GM12878 (cell line): ENCODE results near the gene KREMEN2. TPM values are rescaled to one million over a fixed set of nuclear protein-coding genes. Genes with fewer than 3 reads are reported as not detected.

Experiments used
- ATAC-seq: fragments of 200-7000 bp; cut with Tn5 transposase; 3 replicates; pipeline ENCODE4 v1.9.1; 2020; ENCODE audit warnings: mild to moderate bottlenecking, moderate library complexity
- BruUV-seq: library from RNA; stranded (reverse); fragments of 400-500 nt; replicated peaks from 2 replicates; lab custom pipeline; 2021; lab: Mats Ljungman, UMichigan
- CTCF ChIA-PET: fragments of 300-600 bp; sonication (Branson Sonifier 250); formaldehyde crosslinking; extraction: SDS; loops from one replicate; lab custom pipeline; 2021; ENCODE audit warnings: inconsistent platforms; lab: Yijun Ruan, JAX
- POLR2A ChIA-PET: fragments of 350-600 bp; formaldehyde crosslinking; extraction: SDS; loops from one replicate; lab custom pipeline; 2021; ENCODE audit warnings: inconsistent platforms; lab: Charles Lee
- RAD21 ChIA-PET: fragments of 300-600 bp; sonication (Branson Sonifier 250); formaldehyde crosslinking; loops from one replicate; lab custom pipeline; 2023; ENCODE audit warnings: antibody characterized with exemption; ENCODE audit not compliant: unreplicated experiment; lab: Charles Lee
- SMC1A ChIA-PET: fragments of 300-600 bp; sonication (Branson Sonifier 250); formaldehyde crosslinking; loops from one replicate; lab custom pipeline; 2023; ENCODE audit not compliant: unreplicated experiment, uncharacterized antibody; lab: Charles Lee
- DNase-seq: peaks from one replicate; pipeline ENCODE4 v3.0.0-alpha.2; 2011; ENCODE audit warnings: low read depth, low spot score
- FAIRE-seq: peaks from 3 replicates; lab custom pipeline; 2011; peaks lifted over from hg19 to GRCh38; lab: Jason Lieb, UNC
- H2AFZ ChIP-seq: 2 replicates; pipeline ENCODE4 v1.6.0; 2011; ENCODE audit warnings: low read depth, low read length, control low read depth; ENCODE audit not compliant: control insufficient read depth
- H3K27ac ChIP-seq: 2 replicates; pipeline ENCODE4 v1.5.1; 2011; ENCODE audit warnings: control low read depth; ENCODE audit not compliant: control insufficient read depth, insufficient read depth
- H3K27me3 ChIP-seq, 2 experiments: replicated peaks in 1 of 2; 2 replicates each; pipeline versions ENCODE4 v1.6.0 to v1.6.1; 2011; ENCODE audit warnings: low read length in 1 of 2; ENCODE audit not compliant: control insufficient read depth in 2 of 2, insufficient read depth in 2 of 2
- H3K36me3 ChIP-seq, 2 experiments: 2 replicates each; pipeline ENCODE4 v1.5.1; 2011; ENCODE audit warnings: low read length in 1 of 2; ENCODE audit not compliant: control insufficient read depth in 2 of 2, insufficient read depth in 2 of 2
- H3K4me1 ChIP-seq: 2 replicates; pipeline ENCODE4 v1.6.1; 2011; ENCODE audit warnings: mild to moderate bottlenecking, low read length, moderate library complexity, mixed read lengths; ENCODE audit not compliant: control insufficient read depth, insufficient read depth
- H3K4me2 ChIP-seq: 2 replicates; pipeline ENCODE4 v1.6.0; 2011; ENCODE audit warnings: control low read depth; ENCODE audit not compliant: control insufficient read depth, insufficient read depth
- H3K4me3 ChIP-seq: fragments of 200-600 bp; sonication (generic); 2 replicates; pipeline ENCODE4 v1.5.1; 2016
- H3K79me2 ChIP-seq: 2 replicates; pipeline ENCODE4 v1.6.0; 2011; ENCODE audit warnings: low read length; ENCODE audit not compliant: control insufficient read depth, insufficient read depth
- H3K9ac ChIP-seq: 2 replicates; pipeline ENCODE4 v1.8.0; 2011; ENCODE audit warnings: low read length, control low read depth, mixed read lengths; ENCODE audit not compliant: control insufficient read depth, insufficient read depth
- H3K9me3 ChIP-seq: replicated peaks from 3 replicates; pipeline ENCODE4 v1.5.1; 2011; ENCODE audit warnings: mild to moderate bottlenecking, low read length; ENCODE audit not compliant: control insufficient read depth, insufficient read depth
- H4K20me1 ChIP-seq: 2 replicates; pipeline ENCODE4 v1.6.0; 2011; ENCODE audit not compliant: control insufficient read depth, insufficient read depth
- BMI1 ChIP-seq: fragments of 450-650 bp; IDR thresholded peaks from 2 replicates; pipeline ENCODE4 v1.6.1; 2016; ENCODE audit warnings: mild to moderate bottlenecking, moderate library complexity, borderline replicate concordance
- EGR1 ChIP-seq, 2 experiments: IDR thresholded peaks; 1 replicate in 1 of 2; 2 replicates in 1 of 2; pipeline ENCODE4 v1.6.1; 2011 to 2012; ENCODE audit warnings: low read depth in 2 of 2, low read length in 2 of 2, borderline replicate concordance in 1 of 2, mild to moderate bottlenecking in 1 of 2, moderate library complexity in 1 of 2
- JUND ChIP-seq: IDR thresholded peaks from 2 replicates; pipeline ENCODE4 v1.6.1; 2012; ENCODE audit warnings: low read depth, mild to moderate bottlenecking, low read length, improper control_type of control experiment, moderate library complexity
- NFXL1 ChIP-seq: fragments of 450-650 bp; IDR thresholded peaks from 2 replicates; pipeline ENCODE4 v1.6.1; 2017; ENCODE audit warnings: antibody characterized with exemption, mild to moderate bottlenecking, borderline replicate concordance
- PAX8 ChIP-seq: fragments of 450-650 bp; IDR thresholded peaks from 2 replicates; pipeline ENCODE4 v1.6.1; 2017; ENCODE audit warnings: mild to moderate bottlenecking, moderate library complexity
- RAD51 ChIP-seq: fragments of 450-650 bp; IDR thresholded peaks from 2 replicates; pipeline ENCODE4 v1.6.1; 2016; ENCODE audit warnings: moderate library complexity, mild to moderate bottlenecking, inconsistent platforms
- SUPT20H ChIP-seq: IDR thresholded peaks from 2 replicates; pipeline ENCODE4 v1.6.1; 2011; ENCODE audit warnings: low read depth, mild to moderate bottlenecking, low read length, moderate library complexity, borderline replicate concordance; ENCODE audit not compliant: control insufficient read depth
- TAF1 ChIP-seq: IDR thresholded peaks from 2 replicates; pipeline ENCODE4 v1.6.1; 2011; ENCODE audit warnings: mild to moderate bottlenecking, low read depth, low read length, borderline replicate concordance
- ZNF217 ChIP-seq: fragments of 450-650 bp; IDR thresholded peaks from 2 replicates; pipeline ENCODE4 v1.6.1; 2017; ENCODE audit warnings: antibody characterized with exemption, mild to moderate bottlenecking
- WGBS: methylation state at CpG from one replicate; pipeline ENCODE4 v1.1.6; 2016; ENCODE audit warnings: low lambda C conversion rate; ENCODE audit not compliant: insufficient replicate concordance, insufficient coverage; ENCODE audit errors: missing lambda C conversion rate; 5-methylcytosine and 5-hydroxymethylcytosine counted together
- in situ Hi-C: fragments of 300-500 bp; cut with MboI; formaldehyde crosslinking; loops from 9 replicates; pipeline ENCODE4 v1.14.3; 2018; ENCODE audit warnings: mixed read lengths
- intact Hi-C: fragments of 100-400 bp; cut with micrococcal nuclease; formaldehyde crosslinking; loops from one replicate; pipeline ENCODE4 v1.14.2; 2022; ENCODE audit not compliant: unreplicated experiment
- polyA plus RNA-seq, 11 experiments: library from polyadenylated mRNA; depleted of rRNA in 4 of 11; unstranded in 6 of 11; stranded (reverse) in 5 of 11; fragments of >200 nt; fragmentation: Nextera tagmentation in 4 of 11; fragmentation: Illumina TruSeq in 1 of 11; extraction: Ambion mirVana in 4 of 11; extraction: Trizol in 1 of 11; gene quantifications; 1 replicate in 1 of 11; 2 replicates in 10 of 11; pipeline versions ENCODE4 v1.2.1 to v1.2.3, GENCODE V29; 2011 to 2016; ENCODE audit warnings: inconsistent platforms in 2 of 11, missing spikeins in 2 of 11, low read depth in 1 of 11
- total RNA-seq, 4 experiments: library from RNA; depleted of rRNA in 3 of 4; stranded (reverse); fragments of >200 nt in 3 of 4; fragmentation: Illumina TruSeq in 1 of 4; extraction: Trizol in 1 of 4; gene quantifications; 2 replicates each; pipeline versions ENCODE4 v1.2.1 to v1.2.3, GENCODE V29; 2013 to 2021
- TF ChIP-seq, protein P1 (sequence below): IDR thresholded peaks from 2 replicates; pipeline ENCODE4 v1.6.1; 2011; ENCODE audit warnings: low read depth, mild to moderate bottlenecking, low read length, moderate library complexity, borderline replicate concordance; ENCODE audit errors: extremely low read depth
- TF ChIP-seq, protein P2 (sequence below): fragments of 450-650 bp; IDR thresholded peaks from 2 replicates; pipeline ENCODE4 v1.6.1; 2017; ENCODE audit warnings: mild to moderate bottlenecking, low read depth, inconsistent platforms; ENCODE audit not compliant: poor library complexity, severe bottlenecking

Gene KREMEN2
- total and polyA plus RNA-seq, 10 of the 15 experiments (the other 5 are each of a cell fraction or from before 2014, with no cell fraction given): 0.06 to 3.7 (median 0.83) TPM; not detected in 2

DNA sequence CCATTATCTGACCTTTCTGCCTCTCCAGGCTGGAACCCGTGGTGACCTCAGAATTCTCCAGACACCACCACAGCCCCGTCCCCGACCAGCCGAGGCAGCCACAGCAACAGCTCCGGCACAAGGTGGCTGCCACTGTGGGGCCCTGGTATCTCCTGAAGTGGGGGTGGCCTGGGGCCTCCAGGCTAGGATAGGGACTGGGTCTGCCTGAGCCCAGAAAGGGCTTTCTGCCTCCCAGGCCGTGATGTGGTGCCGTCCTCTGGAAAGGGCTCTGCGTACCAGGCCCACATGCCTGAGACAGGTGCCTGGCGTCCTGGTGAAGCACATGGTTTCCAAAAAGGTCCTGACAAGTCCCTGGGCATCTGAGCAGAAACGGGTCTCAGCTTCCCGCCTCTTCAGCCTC lies 35.3 kb upstream of the KREMEN2 start (continued):
- TF ChIP-seq ZNF217: no peak
- no peak for TF ChIP-seq BMI1
- no peak for TF ChIP-seq EGR1 (IDR thresholded peaks at IDR 0.05; ENCODE audit: borderline replicate concordance in 1 of 2, low read depth in 2 of 2, low read length in 2 of 2)
- TF ChIP-seq RAD51: no peak
- TF ChIP-seq SUPT20H: no peak
- no peak for TF ChIP-seq TAF1
- TF ChIP-seq NFXL1: no peak
- TF ChIP-seq, protein P1, sequence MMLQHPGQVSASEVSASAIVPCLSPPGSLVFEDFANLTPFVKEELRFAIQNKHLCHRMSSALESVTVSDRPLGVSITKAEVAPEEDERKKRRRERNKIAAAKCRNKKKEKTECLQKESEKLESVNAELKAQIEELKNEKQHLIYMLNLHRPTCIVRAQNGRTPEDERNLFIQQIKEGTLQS: no peak
- TF ChIP-seq JUND: no peak

DNA sequence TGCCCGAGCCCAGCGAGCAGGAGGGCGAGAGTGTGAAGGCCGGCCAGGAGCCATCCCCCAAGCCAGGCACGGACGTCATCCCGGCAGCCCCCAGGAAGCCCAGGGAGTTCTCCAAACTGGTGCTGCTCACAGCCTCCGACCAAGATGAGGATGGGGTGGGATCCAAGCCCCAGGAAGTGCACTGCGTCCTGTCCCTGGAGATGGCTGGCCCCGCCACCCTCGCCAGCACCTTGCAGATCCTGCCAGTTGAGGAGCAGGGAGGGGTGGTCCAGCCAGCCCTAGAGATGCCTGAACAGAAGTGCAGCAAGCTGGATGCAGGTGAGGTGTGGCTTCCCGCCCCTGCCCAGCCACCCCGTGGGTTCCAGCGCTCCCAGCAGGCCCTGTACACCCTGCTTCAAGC lies 34.4 kb upstream of the KREMEN2 start:
- WGBS: 93% methylated on average over 14 of the region's 14 CpGs
- Histone ChIP-seq H3K36me3 (peaks cover 0 to 10% of the 10 kb centered on the region in 2 experiments; a peak in 2 of 4 replicates), H4K20me1 (no peaks in the 10 kb centered on the region), H3K27ac (no peak overlapping the region), H3K9me3 (no peaks in the 10 kb centered on the region), H3K4me3 (no peak overlapping the region), H3K27me3 (no peaks in the 10 kb centered on the region), H3K9ac (no peak overlapping the region), H3K4me1 (no peaks in the 10 kb centered on the region), H2AFZ (no peak overlapping the region), H3K4me2 (no peak overlapping the region), H3K79me2 (no peaks in the 10 kb centered on the region)
- ChIA-PET RAD21 (no interaction called here), POLR2A (no interaction called here), CTCF (no interaction called here), SMC1A (no interaction called here)
- ATAC-seq (no peak), FAIRE-seq (no peak), DNase-seq (no peak)
- in situ Hi-C loops: no loop called here
- intact Hi-C loops: loop anchor here (5.0 kb wide), 1 partner anchor 53 kb away; the partner anchor contains the start of gene PKMYT1
- no peak for TF ChIP-seq PAX8
- TF ChIP-seq, protein P2, sequence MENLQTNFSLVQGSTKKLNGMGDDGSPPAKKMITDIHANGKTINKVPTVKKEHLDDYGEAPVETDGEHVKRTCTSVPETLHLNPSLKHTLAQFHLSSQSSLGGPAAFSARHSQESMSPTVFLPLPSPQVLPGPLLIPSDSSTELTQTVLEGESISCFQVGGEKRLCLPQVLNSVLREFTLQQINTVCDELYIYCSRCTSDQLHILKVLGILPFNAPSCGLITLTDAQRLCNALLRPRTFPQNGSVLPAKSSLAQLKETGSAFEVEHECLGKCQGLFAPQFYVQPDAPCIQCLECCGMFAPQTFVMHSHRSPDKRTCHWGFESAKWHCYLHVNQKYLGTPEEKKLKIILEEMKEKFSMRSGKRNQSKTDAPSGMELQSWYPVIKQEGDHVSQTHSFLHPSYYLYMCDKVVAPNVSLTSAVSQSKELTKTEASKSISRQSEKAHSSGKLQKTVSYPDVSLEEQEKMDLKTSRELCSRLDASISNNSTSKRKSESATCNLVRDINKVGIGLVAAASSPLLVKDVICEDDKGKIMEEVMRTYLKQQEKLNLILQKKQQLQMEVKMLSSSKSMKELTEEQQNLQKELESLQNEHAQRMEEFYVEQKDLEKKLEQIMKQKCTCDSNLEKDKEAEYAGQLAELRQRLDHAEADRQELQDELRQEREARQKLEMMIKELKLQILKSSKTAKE: no peak
- BruUV-seq: no TSS peak
